GM12878 (cell line): Measurements from ENCODE around the gene KCNAB3. TPM values are rescaled to one million over a fixed set of nuclear protein-coding genes. Genes with fewer than 3 reads are reported as not detected.

ENCODE experiments used
- ATAC-seq: fragments of 200-7000 bp; cut with Tn5 transposase; 3 replicates; pipeline ENCODE4 v1.9.1; 2020; ENCODE audit warnings: mild to moderate bottlenecking, moderate library complexity
- BruUV-seq: library from RNA; stranded (reverse); fragments of 400-500 nt; replicated peaks from 2 replicates; lab custom pipeline; 2021; lab: Mats Ljungman, UMichigan
- CTCF ChIA-PET: fragments of 300-600 bp; sonication (Branson Sonifier 250); formaldehyde crosslinking; extraction: SDS; loops from one replicate; lab custom pipeline; 2021; ENCODE audit warnings: inconsistent platforms; lab: Yijun Ruan, JAX
- POLR2A ChIA-PET: fragments of 350-600 bp; formaldehyde crosslinking; extraction: SDS; loops from one replicate; lab custom pipeline; 2021; ENCODE audit warnings: inconsistent platforms; lab: Charles Lee
- RAD21 ChIA-PET: fragments of 300-600 bp; sonication (Branson Sonifier 250); formaldehyde crosslinking; loops from one replicate; lab custom pipeline; 2023; ENCODE audit warnings: antibody characterized with exemption; ENCODE audit not compliant: unreplicated experiment; lab: Charles Lee
- SMC1A ChIA-PET: fragments of 300-600 bp; sonication (Branson Sonifier 250); formaldehyde crosslinking; loops from one replicate; lab custom pipeline; 2023; ENCODE audit not compliant: unreplicated experiment, uncharacterized antibody; lab: Charles Lee
- DNase-seq: peaks from one replicate; pipeline ENCODE4 v3.0.0-alpha.2; 2011; ENCODE audit warnings: low read depth, low spot score
- FAIRE-seq: peaks from 3 replicates; lab custom pipeline; 2011; peaks lifted over from hg19 to GRCh38; lab: Jason Lieb, UNC
- H2AFZ ChIP-seq: 2 replicates; pipeline ENCODE4 v1.6.0; 2011; ENCODE audit warnings: low read depth, low read length, control low read depth; ENCODE audit not compliant: control insufficient read depth
- H3K27ac ChIP-seq: 2 replicates; pipeline ENCODE4 v1.5.1; 2011; ENCODE audit warnings: control low read depth; ENCODE audit not compliant: control insufficient read depth, insufficient read depth
- H3K27me3 ChIP-seq, 2 experiments: replicated peaks in 1 of 2; 2 replicates each; pipeline versions ENCODE4 v1.6.0 to v1.6.1; 2011; ENCODE audit warnings: low read length in 1 of 2; ENCODE audit not compliant: control insufficient read depth in 2 of 2, insufficient read depth in 2 of 2
- H3K36me3 ChIP-seq, 2 experiments: 2 replicates each; pipeline ENCODE4 v1.5.1; 2011; ENCODE audit warnings: low read length in 1 of 2; ENCODE audit not compliant: control insufficient read depth in 2 of 2, insufficient read depth in 2 of 2
- H3K4me1 ChIP-seq: 2 replicates; pipeline ENCODE4 v1.6.1; 2011; ENCODE audit warnings: mild to moderate bottlenecking, low read length, moderate library complexity, mixed read lengths; ENCODE audit not compliant: control insufficient read depth, insufficient read depth
- H3K4me2 ChIP-seq: 2 replicates; pipeline ENCODE4 v1.6.0; 2011; ENCODE audit warnings: control low read depth; ENCODE audit not compliant: control insufficient read depth, insufficient read depth
- H3K4me3 ChIP-seq: fragments of 200-600 bp; sonication (generic); 2 replicates; pipeline ENCODE4 v1.5.1; 2016
- H3K79me2 ChIP-seq: 2 replicates; pipeline ENCODE4 v1.6.0; 2011; ENCODE audit warnings: low read length; ENCODE audit not compliant: control insufficient read depth, insufficient read depth
- H3K9ac ChIP-seq: 2 replicates; pipeline ENCODE4 v1.8.0; 2011; ENCODE audit warnings: low read length, control low read depth, mixed read lengths; ENCODE audit not compliant: control insufficient read depth, insufficient read depth
- H3K9me3 ChIP-seq: replicated peaks from 3 replicates; pipeline ENCODE4 v1.5.1; 2011; ENCODE audit warnings: mild to moderate bottlenecking, low read length; ENCODE audit not compliant: control insufficient read depth, insufficient read depth
- H4K20me1 ChIP-seq: 2 replicates; pipeline ENCODE4 v1.6.0; 2011; ENCODE audit not compliant: control insufficient read depth, insufficient read depth
- BCLAF1 ChIP-seq: fragments of 450-650 bp; IDR thresholded peaks from 2 replicates; pipeline ENCODE4 v1.6.1; 2017; ENCODE audit warnings: antibody characterized with exemption, mild to moderate bottlenecking, moderate library complexity
- EP300 ChIP-seq, 2 experiments: fragments of 150-350 bp in 1 of 2; IDR thresholded peaks; 2 replicates each; pipeline ENCODE4 v1.6.1; 2011 to 2012; ENCODE audit warnings: low read depth in 2 of 2, low read length in 2 of 2, borderline replicate concordance in 1 of 2, improper control_type of control experiment in 1 of 2, inconsistent platforms in 1 of 2; ENCODE audit not compliant: control insufficient read depth in 1 of 2
- RELB ChIP-seq: fragments of 450-650 bp; IDR thresholded peaks from 2 replicates; pipeline ENCODE4 v1.6.1; 2017; ENCODE audit warnings: low read depth, mild to moderate bottlenecking, moderate library complexity
- USF1 ChIP-seq: IDR thresholded peaks from 2 replicates; pipeline ENCODE4 v1.6.1; 2011; ENCODE audit warnings: borderline replicate concordance, low read depth, mild to moderate bottlenecking, moderate library complexity, mixed read lengths, low read length; ENCODE audit not compliant: insufficient read depth; ENCODE audit errors: extremely low read length
- ZBED1 ChIP-seq: IDR thresholded peaks from 2 replicates; pipeline ENCODE4 v1.6.1; 2016; ENCODE audit warnings: borderline replicate concordance
- WGBS: methylation state at CpG from one replicate; pipeline ENCODE4 v1.1.6; 2016; ENCODE audit warnings: low lambda C conversion rate; ENCODE audit not compliant: insufficient replicate concordance, insufficient coverage; ENCODE audit errors: missing lambda C conversion rate; 5-methylcytosine and 5-hydroxymethylcytosine counted together
- in situ Hi-C: fragments of 300-500 bp; cut with MboI; formaldehyde crosslinking; loops from 9 replicates; pipeline ENCODE4 v1.14.3; 2018; ENCODE audit warnings: mixed read lengths
- intact Hi-C: fragments of 100-400 bp; cut with micrococcal nuclease; formaldehyde crosslinking; loops from one replicate; pipeline ENCODE4 v1.14.2; 2022; ENCODE audit not compliant: unreplicated experiment
- polyA plus RNA-seq, 11 experiments: library from polyadenylated mRNA; depleted of rRNA in 4 of 11; unstranded in 6 of 11; stranded (reverse) in 5 of 11; fragments of >200 nt; fragmentation: Nextera tagmentation in 4 of 11; fragmentation: Illumina TruSeq in 1 of 11; extraction: Ambion mirVana in 4 of 11; extraction: Trizol in 1 of 11; gene quantifications; 1 replicate in 1 of 11; 2 replicates in 10 of 11; pipeline versions ENCODE4 v1.2.1 to v1.2.3, GENCODE V29; 2011 to 2016; ENCODE audit warnings: inconsistent platforms in 2 of 11, missing spikeins in 2 of 11, low read depth in 1 of 11
- total RNA-seq, 4 experiments: library from RNA; depleted of rRNA in 3 of 4; stranded (reverse); fragments of >200 nt in 3 of 4; fragmentation: Illumina TruSeq in 1 of 4; extraction: Trizol in 1 of 4; gene quantifications; 2 replicates each; pipeline versions ENCODE4 v1.2.1 to v1.2.3, GENCODE V29; 2013 to 2021

KCNAB3 gene
- total and polyA plus RNA-seq, 10 of the 15 experiments (the other 5 are each of a cell fraction or from before 2014, with no cell fraction given) = 0.22 to 7.9 (median 1.8) TPM

GRCh38 chr17:7916808-7917207 lies 12.8 kb downstream of the KCNAB3 start:
- Histone ChIP-seq H4K20me1 (no peaks in the 10 kb centered on the region), H3K4me3 (no peak overlapping the region), H3K4me1 (peaks cover 10% of the 10 kb centered on the region), H3K4me2 (peak overlapping the region; percentile 88; the same call in 1 of the 2 replicates), H3K9me3 (no peaks in the 10 kb centered on the region), H3K36me3 (peaks cover 0 to 3% of the 10 kb centered on the region in 2 experiments; a peak in 3 of 4 replicates), H3K79me2 (no peaks in the 10 kb centered on the region), H2AFZ (no peak overlapping the region), H3K27ac (no peak overlapping the region), H3K9ac (no peak overlapping the region), H3K27me3 (no peaks in the 10 kb centered on the region)
- no peak for ATAC-seq
- TF ChIP-seq EP300 (IDR thresholded peaks at IDR 0.05; ENCODE audit: borderline replicate concordance in 1 of 2, control insufficient read depth in 1 of 2, low read depth in 2 of 2, low read length in 2 of 2) = no peak
- WGBS = 95% methylated on average over 2 of the region's 2 CpGs
- POLR2A ChIA-PET = interaction anchor here (1.0 to 4.0 kb wide), 3 partner anchors 16 to 82 kb away, joined by 3 to 27 read pairs (median 3); partner anchors contain the start of genes CNTROB, NAA38 and TRAPPC1
- FAIRE-seq = no peak
- SMC1A ChIA-PET = interaction anchor here (0.9 to 3.5 kb wide), 6 partner anchors 10 to 429 kb away, joined by 3 to 21 read pairs (median 6); partner anchors contain the start of genes CNTROB and TRAPPC1
- in situ Hi-C loops (no loop called here), intact Hi-C loops (no loop called here)
- CTCF ChIA-PET = interaction anchor here (0.7 to 8.2 kb wide), 10 partner anchors 16 to 140 kb away, joined by 3 to 48 read pairs (median 5); partner anchors contain the start of genes CNTROB, CYB5D1, NAA38 and TRAPPC1
- DNase-seq = no peak
- BruUV-seq = no TSS peak
- RAD21 ChIA-PET = interaction anchor here (0.6 to 6.4 kb wide), 6 partner anchors 15 to 125 kb away, joined by 3 to 75 read pairs (median 6); partner anchors contain the start of genes CNTROB, KDM6B and TRAPPC1

- intact Hi-C loops = no loop called here
- DNase-seq (no peak), FAIRE-seq (no peak), ATAC-seq (no peak)
- Histone ChIP-seq H3K36me3 (peaks cover 2 to 3% of the 10 kb centered on the region in 2 experiments), H3K27me3 (no peaks in the 10 kb centered on the region), H2AFZ (peak overlapping the region; percentile 94), H4K20me1 (no peaks in the 10 kb centered on the region), H3K4me1 (peaks cover 10% of the 10 kb centered on the region), H3K4me2 (peak overlapping the region; percentile 88), H3K27ac (peak overlapping the region; percentile 33; the same call in 1 of the 2 replicates), H3K9me3 (no peaks in the 10 kb centered on the region), H3K4me3 (peak overlapping the region; percentile 56; the same call in 1 of the 2 replicates), H3K79me2 (no peaks in the 10 kb centered on the region), H3K9ac (peak overlapping the region; percentile 55; the same call in 1 of the 2 replicates)
- ChIA-PET SMC1A (interaction anchor here (0.9 to 3.5 kb wide), 8 partner anchors 10 to 429 kb away, joined by 3 to 21 read pairs (median 6); partner anchors contain the start of genes CNTROB and KCNAB3), POLR2A (interaction anchor here (0.5 to 4.0 kb wide), 9 partner anchors 10 to 81 kb away, joined by 3 to 27 read pairs (median 4); partner anchors contain the start of genes CNTROB, KCNAB3, NAA38 and TRAPPC1), RAD21 (interaction anchor here (0.9 to 6.4 kb wide), 11 partner anchors 16 to 158 kb away, joined by 3 to 75 read pairs (median 4); partner anchors contain the start of genes CNTROB, KDM6B and TRAPPC1), CTCF (interaction anchor here (0.7 to 8.2 kb wide), 16 partner anchors 17 to 144 kb away, joined by 3 to 48 read pairs (median 4); partner anchors contain the start of genes CNTROB, CYB5D1, NAA38 and TRAPPC1)
- BruUV-seq = no TSS peak
- 72% methylated on average over 15 of the region's 15 CpGs for WGBS
- in situ Hi-C loops = no loop called here
- TF ChIP-seq RELB (no peak), ZBED1 (no peak), BCLAF1 (no peak), USF1 (no peak)
Observed at GRCh38 chr17:7916385-7916682, 13.3 kb downstream of the KCNAB3 start.
